Stimulated activated CD8-positive, alpha-beta memory T cell treated with anti-CD3 and anti-CD28 coated beads, Interleukin-7, amount 100 ng/mL, for 4 hours (primary cell): ENCODE results near the gene PPFIA4.

Source experiments
- DNase-seq, 2 donors: peaks; one replicate each; pipeline ENCODE4 v3.0.0-alpha.2; 2020; ENCODE audit warnings: low read depth in 2 of 2

PPFIA4 gene

GRCh38 chr1:203057911-203058675, 31.8 kb downstream of the PPFIA4 start:
- no peak for DNase-seq

GRCh38 chr1:203058676-203058935, 32.3 kb downstream of the PPFIA4 start:
- DNase-seq, result no peak

GRCh38 chr1:203059485-203059884, 33.2 kb downstream of the PPFIA4 start:
- no peak for DNase-seq

- DNase-seq, result no peak
Observed at GRCh38 chr1:203060115-203060514, 33.8 kb downstream of the PPFIA4 start.

GRCh38 chr1:203063287-203063686, 37.0 kb downstream of the PPFIA4 start:
- no peak for DNase-seq

- DNase-seq, result no peak
Observed at GRCh38 chr1:203065191-203065590, 38.9 kb downstream of the PPFIA4 start.

- no peak for DNase-seq
Observed at GRCh38 chr1:203065986-203066385, 39.7 kb downstream of the PPFIA4 start.

GRCh38 chr1:203066965-203067364, 40.7 kb downstream of the PPFIA4 start:
- no peak for DNase-seq

GRCh38 chr1:203069030-203069747, 42.9 kb downstream of the PPFIA4 start:
- no peak for DNase-seq

- DNase-seq, result no peak
Observed at GRCh38 chr1:203072002-203072602, 45.8 kb downstream of the PPFIA4 start.

GRCh38 chr1:203072911-203073310, 46.6 kb downstream of the PPFIA4 start:
- DNase-seq, result no peak

- DNase-seq, result no peak
Observed at GRCh38 chr1:203073469-203073868, 47.2 kb downstream of the PPFIA4 start.

GRCh38 chr1:203074610-203075009, 48.3 kb downstream of the PPFIA4 start:
- DNase-seq, result no peak

GRCh38 chr1:203075236-203076030, 49.1 kb downstream of the PPFIA4 start:
- DNase-seq, result no peak

- no peak for DNase-seq
Observed at GRCh38 chr1:203076031-203076511, 49.8 kb downstream of the PPFIA4 start.

- no peak for DNase-seq
Observed at GRCh38 chr1:203077367-203077766, 51.1 kb downstream of the PPFIA4 start.

- DNase-seq, result no peak
Observed at GRCh38 chr1:203077956-203078355, 51.7 kb downstream of the PPFIA4 start.

- no peak for DNase-seq
Observed at GRCh38 chr1:203078478-203078877, 52.2 kb downstream of the PPFIA4 start.

GRCh38 chr1:203080456-203080855, 54.2 kb downstream of the PPFIA4 start:
- DNase-seq, result no peak

GRCh38 chr1:203081465-203082230, 55.4 kb downstream of the PPFIA4 start:
- no peak for DNase-seq

GRCh38 chr1:203082231-203082505, 55.9 kb downstream of the PPFIA4 start:
- no peak for DNase-seq
